HG02798 (cell line): Measurements from ENCODE around the gene FAM229B.
"Not testable (repeated sequence)": the region's sequence is repeated elsewhere in the genome, so short reads cannot be mapped to it uniquely, and the experiment has no call there.

Experiments
- ATAC-seq: cut with Tn5 transposase; IDR thresholded peaks from one replicate; pipeline ENCODE4 v1.9.1; 2021; ENCODE audit warnings: mild to moderate bottlenecking; ENCODE audit not compliant: unreplicated experiment, poor library complexity

FAM229B gene

GRCh38 chr6:112061605-112062004 lies 25.8 kb upstream of the FAM229B start:
- ATAC-seq = no peak

DNA sequence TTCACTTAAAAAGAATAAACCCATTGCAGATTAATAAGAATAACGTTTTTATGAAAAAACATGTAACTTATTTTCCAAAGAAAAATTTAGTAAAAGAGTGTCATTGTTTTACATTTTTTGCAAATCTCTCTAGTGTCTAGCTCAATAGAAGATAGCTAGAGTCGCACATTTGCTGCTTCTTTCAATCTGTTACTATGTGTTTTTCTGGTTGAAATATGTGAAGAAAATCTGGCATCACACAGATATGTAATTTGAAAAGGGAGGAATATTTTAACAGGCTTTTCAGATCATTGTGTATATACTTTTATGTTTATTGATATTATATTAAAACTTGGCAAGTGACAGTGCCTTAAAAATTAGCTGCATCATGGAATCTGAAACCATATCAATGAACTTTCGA lies 24.4 kb upstream of the FAM229B start:
- ATAC-seq = no peak

DNA sequence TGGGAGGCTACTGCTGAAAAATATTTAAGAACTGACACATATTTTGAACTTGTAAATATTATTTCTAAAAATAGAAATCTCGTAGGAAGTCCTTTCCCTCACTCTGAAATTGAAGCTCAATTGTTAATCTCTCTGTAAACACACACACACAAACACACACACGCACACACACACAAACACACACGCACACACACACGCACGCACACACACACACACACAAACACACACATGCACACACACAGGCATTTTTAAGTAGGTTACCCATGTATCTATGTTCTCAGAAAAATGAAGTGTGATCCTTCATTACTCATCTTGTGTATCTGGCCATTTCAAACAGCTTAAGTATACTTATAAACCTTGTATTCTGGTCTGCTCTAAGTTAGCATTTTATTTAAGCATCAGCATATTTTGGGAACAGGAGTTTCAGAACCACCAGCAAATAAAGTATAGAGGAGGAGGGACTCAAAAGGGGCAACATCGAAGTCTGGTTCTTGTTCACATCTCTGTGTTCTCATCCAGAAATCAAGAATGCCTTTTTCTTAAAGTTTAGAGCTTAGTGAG lies 21.9 kb upstream of the FAM229B start:
- no peak for ATAC-seq

GRCh38 chr6:112066606-112067005 lies 20.8 kb upstream of the FAM229B start:
- ATAC-seq = no peak

DNA sequence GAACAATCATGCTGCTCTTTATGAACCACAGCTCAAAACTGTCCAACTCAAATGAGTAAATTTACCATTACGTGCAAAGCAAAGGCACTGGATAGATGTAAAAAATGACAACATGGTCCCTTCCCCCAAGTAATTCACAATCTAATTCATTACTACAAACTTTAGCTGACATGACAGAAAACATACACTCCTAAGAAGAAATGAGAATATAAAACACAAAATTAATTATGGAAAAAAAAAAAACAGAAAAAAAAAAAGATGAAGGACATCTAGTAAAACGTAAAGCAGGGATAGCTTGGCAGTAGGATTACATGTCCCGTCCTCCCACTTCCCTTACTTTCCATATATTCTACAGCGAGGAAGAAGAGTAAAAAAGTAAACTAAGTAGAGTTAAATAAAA lies 5.8 kb upstream of the FAM229B start:
- ATAC-seq = no peak

DNA sequence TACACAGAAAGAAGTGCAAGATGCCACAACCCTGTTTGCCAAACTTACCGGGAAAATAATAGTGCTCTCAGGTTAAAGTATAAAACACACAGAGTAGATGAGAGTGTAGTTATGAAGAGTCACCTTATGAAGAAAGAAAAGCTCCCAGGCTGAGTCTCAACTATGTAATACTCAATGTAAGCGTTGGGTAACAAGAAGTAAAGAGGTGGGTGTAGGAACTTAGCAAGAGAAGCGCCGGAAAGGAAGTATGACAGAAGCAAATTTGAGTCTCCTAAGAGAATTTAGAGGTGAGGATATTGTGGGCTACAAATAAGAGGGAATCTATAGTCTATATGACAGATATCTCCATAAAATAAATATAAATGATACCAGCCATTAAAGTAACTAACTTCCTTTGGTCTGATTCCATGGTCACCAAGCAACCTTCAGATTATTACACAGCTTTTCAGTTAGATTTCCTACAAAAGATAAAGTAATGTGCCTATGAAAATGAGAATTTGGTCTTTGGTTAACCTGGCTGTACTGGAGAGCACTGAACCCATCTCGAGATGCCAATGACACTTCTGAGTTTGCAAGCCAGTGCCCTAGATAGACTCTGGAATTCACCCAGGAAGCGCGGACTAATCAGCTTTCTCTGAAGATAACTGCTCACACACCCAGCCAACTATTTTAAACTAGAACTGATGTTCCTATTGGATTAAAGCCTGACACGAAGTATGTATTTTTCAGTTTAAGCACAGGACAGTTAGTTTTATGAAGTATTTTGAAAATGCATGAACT lies 1.9 kb upstream of the FAM229B start:
- no peak for ATAC-seq

DNA sequence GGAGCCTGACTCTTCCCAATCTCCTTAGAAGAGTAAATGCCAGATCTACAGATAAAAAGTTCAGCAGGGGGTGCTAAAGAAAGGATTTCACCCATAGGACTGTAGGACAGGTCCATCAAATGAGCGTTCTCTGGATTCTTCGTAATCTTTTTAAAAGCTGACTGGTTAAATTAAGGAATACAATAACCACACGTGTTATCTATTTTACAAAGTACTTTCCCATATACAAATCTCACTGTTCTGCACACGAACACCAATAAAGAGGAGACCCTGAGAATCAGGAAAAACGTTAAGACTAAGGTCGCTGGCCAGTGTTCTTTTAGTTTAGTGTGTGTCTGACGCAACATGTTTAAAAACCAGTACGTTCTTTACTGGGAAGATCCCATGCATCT lies 651 bp upstream of the FAM229B start:
- ATAC-seq = peak; percentile 28

DNA sequence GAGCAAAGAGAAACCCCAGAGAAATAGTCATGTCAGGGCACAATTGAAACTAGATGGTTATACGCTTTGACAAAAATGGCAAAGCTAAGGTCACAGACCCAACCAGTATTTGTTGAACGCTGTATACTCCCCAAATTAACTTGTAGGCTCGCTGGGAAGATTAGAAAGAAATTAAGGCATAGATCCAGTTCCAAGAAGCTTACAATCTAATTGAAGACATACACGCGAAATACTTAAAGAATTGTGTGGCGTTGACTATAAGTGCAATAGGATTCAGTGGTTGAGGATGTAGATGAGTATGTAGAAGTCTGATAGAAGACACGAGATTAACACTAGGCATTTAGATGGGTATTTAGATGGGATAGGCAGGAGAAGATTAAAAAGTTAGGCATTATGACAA lies 525 bp downstream of the FAM229B start:
- ATAC-seq = no peak

- no peak for ATAC-seq
These were observed 9.5 kb downstream of the FAM229B start for GRCh38 chr6:112096901-112097300.

DNA sequence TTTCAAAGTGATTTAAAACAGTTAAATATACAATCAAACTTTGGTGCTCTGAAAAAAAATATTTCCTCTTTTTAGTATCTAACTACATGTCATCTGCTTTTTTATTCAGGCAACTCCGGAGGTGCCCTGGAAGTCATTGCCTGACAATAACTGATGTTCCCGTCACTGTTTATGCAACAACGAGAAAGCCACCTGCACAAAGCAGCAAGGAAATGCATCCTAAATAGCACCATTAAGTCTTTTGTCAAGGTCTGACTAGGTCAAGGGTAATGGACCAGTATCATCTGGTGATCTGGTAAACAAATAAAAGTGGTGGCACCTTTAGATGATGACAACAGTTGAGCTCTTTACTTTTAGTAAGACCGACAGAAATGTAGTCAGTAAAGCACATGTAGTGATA lies 13.2 kb downstream of the FAM229B start:
- no peak for ATAC-seq

DNA sequence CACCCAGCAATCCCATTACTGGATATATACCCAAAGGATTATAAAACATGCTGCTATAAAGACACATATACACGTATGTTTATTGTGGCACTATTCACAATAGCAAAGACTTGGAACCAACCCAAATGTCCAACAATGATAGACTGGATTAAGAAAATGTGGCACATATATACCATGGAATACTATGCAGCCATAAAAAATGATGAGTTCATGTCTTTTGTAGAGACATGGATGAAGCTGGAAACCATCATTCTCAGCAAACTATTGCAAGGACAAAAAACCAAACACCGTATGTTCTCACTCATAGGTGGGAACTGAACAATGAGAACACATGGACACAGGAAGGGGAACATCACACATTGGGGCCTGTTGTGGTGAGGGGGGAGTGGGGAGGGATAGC lies 18.6 kb downstream of the FAM229B start:
- not testable (repeated sequence) for ATAC-seq

DNA sequence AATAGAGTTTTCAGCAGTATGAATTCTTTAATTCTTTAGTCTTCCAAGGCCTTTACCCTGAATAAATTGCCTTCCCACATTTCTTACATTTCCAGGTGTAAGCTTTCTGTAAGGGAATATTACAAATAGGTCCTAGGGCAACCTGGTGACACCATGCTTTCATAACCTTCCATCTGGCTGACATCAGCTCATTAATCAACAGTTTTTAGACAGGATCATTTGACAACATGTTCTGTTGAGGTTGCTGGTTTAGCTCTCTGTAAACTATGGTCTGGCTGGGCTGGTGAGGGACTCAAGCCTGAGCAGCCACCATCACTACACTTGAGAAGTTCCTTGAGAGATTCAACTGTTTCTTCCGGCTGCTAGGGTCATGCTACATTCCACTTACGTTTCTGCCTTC lies 19.2 kb downstream of the FAM229B start:
- ATAC-seq = no peak

DNA sequence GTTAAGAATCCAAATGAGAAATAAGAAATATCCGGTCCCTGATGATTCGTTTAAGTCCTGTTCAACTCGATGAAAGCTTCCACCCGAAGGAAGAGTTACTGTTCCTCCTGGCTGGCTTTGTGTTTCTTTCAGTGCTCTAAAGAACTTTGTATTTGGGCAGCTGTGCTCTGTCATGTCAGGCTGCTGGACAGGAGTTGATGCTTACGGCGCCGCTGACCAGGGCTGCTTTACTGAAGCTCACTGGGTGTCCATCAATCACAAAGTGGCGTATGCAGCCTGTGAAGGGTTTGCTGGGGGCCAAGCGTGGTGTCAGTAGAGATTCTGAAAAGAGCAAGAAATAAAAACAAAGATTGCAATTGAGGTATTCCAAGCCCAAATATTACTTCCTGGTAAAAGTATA lies 21.9 kb downstream of the FAM229B start:
- no peak for ATAC-seq

- no peak for ATAC-seq
These were observed 26.0 kb downstream of the FAM229B start for GRCh38 chr6:112113431-112113830.

DNA sequence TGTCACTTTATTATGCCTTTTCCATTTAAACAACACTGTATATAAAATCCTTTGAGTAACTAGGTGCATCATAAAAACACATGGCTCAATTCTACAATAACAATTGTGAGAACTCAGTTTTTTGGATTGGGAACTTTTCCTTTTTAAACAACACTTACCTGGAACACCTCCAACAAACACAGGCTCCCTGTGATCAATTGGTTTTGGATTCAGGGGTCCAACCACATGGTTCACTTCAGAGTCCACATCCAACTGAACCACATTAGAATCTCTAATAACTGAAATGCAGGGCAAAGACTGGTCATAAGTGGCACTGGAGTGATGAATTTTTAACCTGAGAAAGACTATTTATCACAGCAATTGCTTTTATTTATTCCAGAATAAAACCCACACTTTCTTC lies 26.5 kb downstream of the FAM229B start:
- ATAC-seq = no peak

GRCh38 chr6:112114577-112115223 lies 27.3 kb downstream of the FAM229B start:
- no peak for ATAC-seq

- ATAC-seq = no peak
These were observed 28.8 kb downstream of the FAM229B start for GRCh38 chr6:112116221-112116620.

- ATAC-seq = no peak
These were observed 30.2 kb downstream of the FAM229B start for GRCh38 chr6:112117554-112117953.

- ATAC-seq = no peak
These were observed 30.6 kb downstream of the FAM229B start for GRCh38 chr6:112118034-112118433.

GRCh38 chr6:112122756-112123155 lies 35.4 kb downstream of the FAM229B start:
- ATAC-seq = no peak

DNA sequence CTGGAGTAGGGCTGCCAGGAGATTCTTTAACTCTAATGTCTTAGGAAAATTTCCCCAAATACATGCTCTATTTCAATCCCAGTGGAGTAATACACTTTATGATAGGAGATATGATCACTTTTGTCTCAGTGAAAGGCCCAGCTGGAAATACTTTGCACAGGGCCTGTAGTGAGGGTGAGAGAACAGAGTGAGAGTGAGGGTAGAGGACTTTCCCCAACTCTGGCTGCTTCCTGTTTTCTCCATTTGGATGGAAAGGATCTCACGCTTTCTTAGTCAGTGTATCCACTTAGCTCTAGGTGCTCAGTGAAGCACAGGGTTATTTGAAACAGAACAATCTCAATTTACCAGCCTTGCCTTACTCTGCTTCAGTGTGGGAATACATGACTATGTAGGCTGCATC lies 36.6 kb downstream of the FAM229B start:
- no peak for ATAC-seq

DNA sequence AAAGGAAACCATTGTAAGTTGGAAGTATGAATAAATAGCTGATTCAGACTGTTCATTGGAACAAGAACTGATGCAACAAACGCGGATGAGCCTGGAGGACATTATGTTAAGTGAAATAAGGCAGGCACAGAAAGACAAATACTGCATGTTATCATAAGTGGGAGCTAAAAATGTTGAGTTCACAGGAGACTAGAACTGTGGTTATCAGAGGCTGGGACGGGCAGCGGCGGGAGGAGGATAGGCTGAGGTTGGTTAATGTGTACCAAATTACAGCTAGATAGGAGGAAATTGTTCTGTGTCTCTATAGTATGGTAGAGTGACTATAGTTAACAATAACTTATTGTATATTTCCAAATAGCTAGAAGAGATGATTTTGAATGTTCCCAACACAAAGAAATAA lies 40.8 kb downstream of the FAM229B start:
- no peak for ATAC-seq
